ENCODE data around the gene TMEM248.

DNA sequence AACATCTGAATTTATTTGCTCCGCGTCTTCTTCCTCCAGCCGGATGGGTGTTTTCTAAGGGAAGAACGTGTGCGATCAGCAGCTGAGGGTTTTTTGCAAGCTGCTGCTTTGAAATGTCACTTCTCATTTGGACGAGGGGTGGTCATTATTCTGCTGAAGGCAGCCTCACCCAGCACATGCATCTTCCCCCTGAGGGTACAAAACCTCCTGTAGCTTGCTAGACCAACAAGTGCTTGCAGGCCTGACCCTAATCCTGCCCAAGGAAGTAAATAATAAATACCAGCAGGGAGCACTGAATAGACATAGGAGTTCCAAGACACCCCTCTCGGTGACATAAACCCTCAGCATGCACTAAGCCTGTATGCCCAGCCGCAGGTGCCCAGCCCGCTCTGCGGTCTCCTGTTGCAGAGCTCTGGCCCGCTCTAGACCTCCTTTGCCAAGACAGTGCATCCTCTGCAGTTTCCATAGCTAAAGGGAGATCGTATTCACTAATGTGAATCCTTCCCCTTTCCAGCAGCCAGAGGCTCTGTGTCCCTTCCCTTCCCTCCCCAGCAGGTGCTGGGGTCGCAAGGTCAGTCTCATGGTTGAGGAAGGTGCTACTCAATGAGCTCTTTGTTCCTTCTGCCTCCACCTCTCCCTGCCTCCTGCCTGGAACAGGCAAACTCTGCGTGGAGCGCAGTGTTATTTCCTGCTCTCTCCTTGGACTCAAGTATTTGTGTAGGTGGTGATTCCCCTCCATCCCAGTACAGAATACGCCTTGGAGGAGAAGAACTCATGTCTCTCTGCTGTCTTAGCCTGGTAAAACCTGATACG lies 37.7 kb downstream of the TMEM248 start:
- TF ChIP-seq, protein P1, sequence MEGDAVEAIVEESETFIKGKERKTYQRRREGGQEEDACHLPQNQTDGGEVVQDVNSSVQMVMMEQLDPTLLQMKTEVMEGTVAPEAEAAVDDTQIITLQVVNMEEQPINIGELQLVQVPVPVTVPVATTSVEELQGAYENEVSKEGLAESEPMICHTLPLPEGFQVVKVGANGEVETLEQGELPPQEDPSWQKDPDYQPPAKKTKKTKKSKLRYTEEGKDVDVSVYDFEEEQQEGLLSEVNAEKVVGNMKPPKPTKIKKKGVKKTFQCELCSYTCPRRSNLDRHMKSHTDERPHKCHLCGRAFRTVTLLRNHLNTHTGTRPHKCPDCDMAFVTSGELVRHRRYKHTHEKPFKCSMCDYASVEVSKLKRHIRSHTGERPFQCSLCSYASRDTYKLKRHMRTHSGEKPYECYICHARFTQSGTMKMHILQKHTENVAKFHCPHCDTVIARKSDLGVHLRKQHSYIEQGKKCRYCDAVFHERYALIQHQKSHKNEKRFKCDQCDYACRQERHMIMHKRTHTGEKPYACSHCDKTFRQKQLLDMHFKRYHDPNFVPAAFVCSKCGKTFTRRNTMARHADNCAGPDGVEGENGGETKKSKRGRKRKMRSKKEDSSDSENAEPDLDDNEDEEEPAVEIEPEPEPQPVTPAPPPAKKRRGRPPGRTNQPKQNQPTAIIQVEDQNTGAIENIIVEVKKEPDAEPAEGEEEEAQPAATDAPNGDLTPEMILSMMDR (IDR thresholded peaks at IDR 0.05), result no peak
- TF ChIP-seq, protein P2, sequence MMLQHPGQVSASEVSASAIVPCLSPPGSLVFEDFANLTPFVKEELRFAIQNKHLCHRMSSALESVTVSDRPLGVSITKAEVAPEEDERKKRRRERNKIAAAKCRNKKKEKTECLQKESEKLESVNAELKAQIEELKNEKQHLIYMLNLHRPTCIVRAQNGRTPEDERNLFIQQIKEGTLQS (CRISPR knock-in tag; conservative IDR thresholded peaks at IDR 0.05), result no peak
- no peak for TF ChIP-seq CBFB (CRISPR knock-in tag; IDR thresholded peaks at IDR 0.05; ENCODE audit: low read depth)
- TF ChIP-seq SOX15 (CRISPR knock-in tag; IDR thresholded peaks at IDR 0.05), result no peak
- TF ChIP-seq ETV6 (CRISPR knock-in tag; IDR thresholded peaks at IDR 0.05), result no peak
- TF ChIP-seq NR3C1 (CRISPR knock-in tag; conservative IDR thresholded peaks at IDR 0.05; ENCODE audit: low read depth), result no peak
- TF ChIP-seq ZNF425 (CRISPR knock-in tag; conservative IDR thresholded peaks at IDR 0.05), result no peak
- TF ChIP-seq JUN (CRISPR knock-in tag; IDR thresholded peaks at IDR 0.05), result no peak
